ENCODE measurements around the gene JADE2.
"Not testable (repeated sequence)": the region's sequence is repeated elsewhere in the genome, so short reads cannot be mapped to it uniquely, and the experiment has no call there.

JADE2 gene

GRCh38 chr5:134508521-134509195 lies 16.8 kb upstream of the JADE2 start:
- no peak for DNase-seq

DNA sequence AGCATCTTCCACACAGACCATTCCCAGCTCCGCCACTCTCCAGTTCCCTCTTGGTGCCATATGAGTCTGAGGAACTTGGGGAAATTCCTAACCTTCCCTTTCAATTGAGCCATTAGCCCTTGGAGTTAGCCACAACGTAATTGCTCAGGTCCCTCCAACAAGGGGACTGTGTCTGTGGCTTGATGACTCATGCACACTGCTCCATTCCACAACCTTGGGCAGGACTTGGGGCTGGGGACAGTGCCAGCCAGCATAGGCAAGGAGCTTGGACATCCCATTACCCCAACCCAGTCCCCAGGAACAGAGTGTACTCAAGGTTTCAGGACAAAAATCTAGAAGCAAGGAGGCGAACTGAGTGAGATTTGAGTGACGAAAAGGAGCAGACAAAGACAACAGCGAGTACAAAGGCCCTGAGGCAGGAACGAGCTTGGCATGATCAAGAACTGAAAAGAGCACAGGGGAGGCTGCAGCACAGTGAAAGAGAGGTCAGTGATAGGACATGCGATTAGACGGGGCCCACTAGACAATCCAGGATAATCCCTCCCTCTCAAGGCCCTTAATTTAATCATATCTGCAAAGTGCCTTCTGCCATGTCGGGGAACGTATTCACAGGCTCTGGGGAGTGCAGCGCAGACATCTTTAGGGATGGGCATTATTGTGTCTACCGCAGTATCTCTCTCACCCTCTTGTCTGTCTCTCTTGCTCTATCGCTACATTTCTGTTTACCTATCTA lies 16.0 kb upstream of the JADE2 start:
- no peak for DNase-seq

DNA sequence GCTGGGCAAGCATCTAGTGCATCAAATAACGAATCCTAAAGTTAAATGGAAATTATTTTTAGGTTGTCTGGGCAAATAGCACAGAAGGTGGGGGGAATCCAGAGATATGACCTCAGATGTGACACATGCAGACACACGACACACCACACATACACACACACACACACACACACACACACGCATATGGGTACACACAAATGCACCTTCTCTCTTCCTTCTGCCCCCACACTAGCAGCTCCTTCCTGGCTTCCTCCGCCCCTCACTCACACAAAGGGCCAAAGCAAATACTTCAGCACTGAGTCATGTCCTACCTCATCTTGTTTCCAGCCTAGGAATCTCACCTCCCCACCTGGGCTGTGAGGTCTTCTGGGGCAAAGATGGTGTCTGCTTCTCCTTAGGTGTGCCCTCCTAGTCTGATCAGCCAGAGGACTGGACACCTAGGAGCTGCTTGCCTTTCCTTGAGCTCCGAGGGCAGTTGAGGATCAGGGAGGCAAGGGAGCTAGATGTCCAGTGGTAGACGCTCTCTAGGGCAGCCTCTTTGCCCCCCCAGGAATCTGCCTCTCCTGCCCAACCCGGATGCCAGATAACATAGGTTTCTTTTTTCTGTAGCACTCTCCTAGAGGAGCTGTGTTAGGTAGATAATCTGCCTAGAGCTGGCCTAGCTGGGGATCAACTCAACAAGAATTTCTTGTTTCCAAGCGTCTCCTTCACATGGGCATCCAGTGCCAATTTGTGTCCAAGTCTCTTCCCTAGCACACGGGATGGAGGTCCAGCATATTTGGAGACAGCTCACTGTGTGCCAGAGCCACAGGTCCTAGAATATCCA lies 14.3 kb upstream of the JADE2 start:
- DNase-seq, result peak; percentile 7

DNA sequence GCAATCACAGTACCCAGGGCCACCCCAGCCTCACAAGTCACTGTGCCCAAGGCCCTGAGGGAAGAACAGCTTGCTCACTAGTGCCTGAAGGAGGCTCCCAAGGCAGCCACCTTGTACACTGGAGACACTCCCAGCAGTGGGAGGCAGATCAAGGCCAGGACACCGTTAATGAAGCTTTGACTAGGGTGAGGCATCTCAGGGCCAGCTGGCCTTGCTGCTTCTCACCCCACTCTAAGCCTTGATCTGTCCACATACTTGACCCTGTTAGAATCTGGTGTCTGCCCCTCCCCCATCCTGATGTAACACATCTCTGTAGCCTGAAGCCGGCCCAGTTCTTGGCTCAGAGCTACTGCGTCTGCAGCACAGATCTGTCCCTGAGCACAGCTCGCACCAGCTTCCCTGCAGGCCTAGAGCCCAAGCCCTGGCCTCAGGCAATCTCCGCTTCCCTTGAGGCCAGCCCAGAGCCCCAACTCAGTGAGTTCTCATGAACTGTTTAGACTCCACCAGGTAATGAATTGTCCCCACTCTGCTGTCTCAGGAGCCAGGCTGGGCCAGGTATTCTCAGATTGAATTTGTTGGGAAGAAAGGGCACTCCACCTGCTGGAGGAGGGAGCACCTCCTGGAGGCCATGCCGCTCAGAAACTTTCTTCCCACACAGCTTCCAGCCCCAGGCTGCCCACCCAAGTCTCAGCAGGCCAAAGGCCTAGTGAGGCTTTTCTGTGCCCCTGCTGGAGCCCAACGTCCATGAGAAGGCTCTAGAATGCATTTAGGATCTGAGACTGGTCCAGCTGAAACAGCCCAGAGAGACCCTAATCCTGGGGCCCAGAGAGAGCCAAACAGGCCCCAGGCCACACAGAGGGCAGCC lies 13.4 kb upstream of the JADE2 start:
- DNase-seq, result no peak

DNA sequence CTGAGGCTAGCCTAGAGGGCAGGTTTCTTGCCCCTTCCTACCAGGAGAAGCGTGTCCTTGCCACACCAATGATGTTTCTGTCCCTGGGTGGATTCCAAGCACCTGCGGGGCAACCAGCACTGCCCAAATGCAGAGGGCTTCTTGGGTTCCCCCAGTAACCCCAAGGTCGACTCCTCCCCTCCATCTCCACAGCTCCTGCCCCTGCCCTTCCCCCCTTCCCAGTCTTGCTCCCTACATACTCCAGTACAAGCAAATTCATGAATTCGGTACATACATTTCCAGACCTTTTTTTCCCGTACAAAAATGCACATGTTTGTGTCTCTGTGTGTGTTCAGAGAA lies 12.8 kb upstream of the JADE2 start:
- DNase-seq, result no peak

- DNase-seq, result no peak
These were observed 9.7 kb upstream of the JADE2 start for GRCh38 chr5:134515801-134516200.

- DNase-seq, result not testable (repeated sequence)
These were observed 8.5 kb upstream of the JADE2 start for GRCh38 chr5:134516984-134517383.

DNA sequence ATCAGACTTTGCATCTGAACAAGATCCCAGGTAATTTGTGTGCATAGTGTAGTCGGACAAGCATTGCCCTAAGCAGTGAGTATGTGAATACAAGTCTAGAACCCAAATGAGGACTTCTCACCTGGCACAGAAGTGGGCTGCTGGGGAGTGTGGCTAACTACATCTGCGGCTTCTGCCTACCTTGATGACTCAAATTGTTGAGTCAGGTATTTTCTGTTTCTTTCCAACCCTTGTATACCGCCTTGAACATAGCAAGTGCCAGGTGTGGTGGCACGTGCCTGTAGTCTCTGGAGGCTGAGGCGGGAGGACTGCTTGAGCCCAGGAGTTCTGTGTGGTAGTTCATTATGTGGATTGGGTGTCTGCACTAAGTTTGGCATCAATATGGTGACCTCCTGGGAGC lies 7.9 kb upstream of the JADE2 start:
- no peak for DNase-seq

GRCh38 chr5:134519989-134520388 lies 5.5 kb upstream of the JADE2 start:
- no peak for DNase-seq

DNA sequence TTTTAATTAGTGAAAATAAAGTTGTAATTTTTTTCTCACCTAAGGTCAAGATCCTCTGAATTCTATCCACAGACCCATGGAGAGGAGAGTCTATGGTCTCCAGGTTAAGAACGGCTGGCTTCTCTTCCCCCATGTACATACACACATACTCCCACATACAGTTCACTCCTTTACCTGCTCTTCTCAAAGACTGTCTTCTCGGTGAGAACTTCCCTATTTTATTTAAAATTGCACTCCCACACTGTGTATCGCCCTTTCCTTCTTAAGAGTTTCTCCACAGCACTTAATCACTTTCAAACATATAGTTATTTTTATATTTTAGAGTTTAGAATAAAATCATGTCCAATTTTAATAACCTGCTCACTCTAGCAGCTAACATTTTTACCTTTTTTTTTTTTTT lies 3.6 kb upstream of the JADE2 start:
- no peak for DNase-seq

DNA sequence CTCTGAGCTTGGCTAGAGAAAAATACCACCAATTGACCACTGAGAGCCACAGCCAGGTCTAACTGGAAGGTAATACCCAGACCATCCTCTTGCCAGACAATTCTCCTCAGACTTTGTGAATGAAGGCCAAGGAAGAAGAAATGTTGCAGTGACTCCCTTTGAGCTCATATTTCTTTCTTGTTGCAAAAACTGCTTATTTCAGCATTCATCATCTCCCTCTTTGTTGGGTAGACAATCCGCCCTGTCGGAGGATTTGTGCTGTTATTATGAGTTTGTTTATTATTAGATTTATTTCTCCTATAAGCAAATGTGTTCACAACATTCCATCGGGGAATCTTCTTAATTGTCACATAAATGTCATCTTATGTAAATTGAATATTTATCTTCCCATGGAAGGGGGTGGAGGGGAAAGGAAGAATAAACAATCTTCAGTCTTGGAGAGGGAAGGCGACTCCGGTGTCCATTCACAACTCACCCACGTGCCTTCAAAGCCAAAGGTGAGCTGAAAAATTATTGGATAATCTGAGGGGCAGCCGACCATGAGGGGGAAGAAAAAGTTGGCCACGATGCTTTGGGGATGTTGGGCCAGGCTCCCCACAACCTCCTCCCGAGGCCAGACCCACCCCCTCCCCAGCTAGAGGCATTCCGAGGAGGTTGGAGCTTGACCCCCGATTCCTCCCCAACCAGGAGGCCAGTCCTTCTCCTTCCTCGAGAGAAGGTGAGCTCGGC lies 1.8 kb upstream of the JADE2 start:
- no peak for DNase-seq

DNA sequence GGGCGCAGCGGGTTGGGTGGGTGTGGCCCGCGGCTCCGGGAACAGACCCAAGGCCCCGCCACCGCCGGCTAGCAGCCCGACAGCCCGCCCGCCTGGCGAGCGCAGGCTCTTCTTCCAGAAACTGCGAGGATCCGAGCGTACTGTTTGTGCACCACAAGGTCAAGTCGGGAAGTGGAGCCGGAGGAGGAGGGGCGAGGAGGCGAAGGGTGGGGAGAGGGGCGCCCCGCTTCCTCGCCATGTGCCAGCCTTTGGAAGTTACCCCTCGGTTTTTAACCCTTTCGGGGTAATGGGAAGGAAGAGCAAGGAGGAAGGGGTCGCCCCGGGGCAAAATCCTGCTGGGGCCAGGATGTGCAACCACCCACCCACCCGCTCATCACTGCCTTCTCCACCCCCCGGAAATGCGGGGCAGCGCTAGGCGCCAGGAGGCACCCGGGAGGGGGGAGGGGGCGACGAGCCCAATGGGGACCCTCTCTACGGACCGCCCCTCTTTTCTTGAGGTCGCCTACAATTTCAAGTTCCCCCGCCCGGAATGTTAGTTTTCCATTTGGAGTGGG lies 1.1 kb upstream of the JADE2 start:
- DNase-seq, result peak; percentile 65

GRCh38 chr5:134525683-134526482 lies 413 bp downstream of the JADE2 start:
- DNase-seq, result peak; percentile 61

DNA sequence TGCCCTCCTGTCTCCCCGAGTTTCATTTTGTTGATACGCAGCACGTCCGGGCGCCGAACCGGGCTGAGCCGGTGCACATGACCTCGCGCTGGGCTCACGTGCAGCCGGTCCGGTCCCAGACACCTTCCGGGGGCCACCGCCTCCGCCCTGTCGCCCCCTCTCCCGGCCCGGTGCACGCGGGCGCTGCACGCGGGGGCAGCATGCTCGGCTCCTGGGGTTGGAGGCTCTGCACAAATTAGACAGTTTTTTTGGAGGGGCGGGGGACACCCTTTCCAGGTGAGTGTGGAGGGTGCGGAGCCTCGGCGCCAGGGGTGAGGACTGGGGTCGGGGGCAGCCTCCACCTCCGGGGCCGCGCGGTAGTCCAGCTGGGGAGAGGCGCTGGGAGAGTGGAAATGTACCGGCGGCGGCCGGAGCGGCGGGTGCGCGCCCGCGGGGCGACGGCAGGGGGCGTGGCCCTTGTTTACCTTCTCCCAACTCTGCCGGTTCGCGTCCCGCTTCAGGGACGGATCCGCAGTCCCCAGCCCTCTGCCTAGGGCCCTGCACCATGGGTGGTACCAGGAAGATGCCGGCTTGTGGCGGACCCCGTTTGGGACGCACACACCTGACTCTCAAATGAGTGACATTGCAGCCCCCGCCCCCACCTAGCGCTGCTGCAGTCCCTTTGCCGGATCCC lies 1.1 kb downstream of the JADE2 start:
- DNase-seq, result peak; percentile 58

- peak; percentile 65 for DNase-seq
These were observed 1.9 kb downstream of the JADE2 start for GRCh38 chr5:134527156-134527960.

GRCh38 chr5:134527961-134528424 lies 2.5 kb downstream of the JADE2 start:
- DNase-seq, result no peak

DNA sequence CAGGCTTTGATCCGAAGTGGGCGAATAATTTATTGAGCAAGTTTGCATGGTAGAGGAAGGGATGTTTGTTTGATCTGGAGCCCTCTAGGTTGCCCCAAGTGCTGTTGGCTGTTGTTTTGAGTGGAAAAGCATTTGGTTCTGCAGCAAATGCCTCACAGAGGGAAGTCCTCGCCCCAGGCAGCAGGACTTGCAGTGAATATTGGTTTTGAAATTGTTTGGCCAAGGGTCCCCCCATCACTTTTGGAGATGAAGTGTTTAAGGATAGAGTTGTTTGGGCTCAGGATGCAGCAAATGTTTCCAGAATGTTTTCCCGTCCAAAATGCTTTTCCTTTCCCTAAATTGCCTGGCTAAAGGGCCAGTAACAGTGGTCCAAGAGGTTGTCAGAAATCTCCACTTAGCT lies 3.1 kb downstream of the JADE2 start:
- no peak for DNase-seq

- DNase-seq, result no peak
These were observed 4.0 kb downstream of the JADE2 start for GRCh38 chr5:134529460-134529859.

GRCh38 chr5:134530301-134531077 lies 5.0 kb downstream of the JADE2 start:
- no peak for DNase-seq
